Mesenchymal stem cell (in vitro differentiated cells and primary cell): ENCODE data around the gene DERA.
A peak's percentile ranks its signal among the peaks of the same experiment; 100 is the strongest.

Source experiments
- DNase-seq: peaks from one replicate; pipeline ENCODE4 v3.0.0-alpha.2; 2013
- H2AFZ ChIP-seq: one replicate; pipeline ENCODE4 v1.6.1; 2013; ENCODE audit warnings: low read depth, mild to moderate bottlenecking, control low read depth, inconsistent platforms, low read length, moderate library complexity
- H2AK5ac ChIP-seq: 2 replicates; pipeline ENCODE4 v1.6.1; 2013; ENCODE audit warnings: low read length, moderate library complexity, mild to moderate bottlenecking, inconsistent platforms; ENCODE audit not compliant: severe bottlenecking
- H2BK120ac ChIP-seq: one replicate; pipeline ENCODE4 v1.6.1; 2013; ENCODE audit warnings: low read depth, mild to moderate bottlenecking, inconsistent platforms, low read length, moderate library complexity
- H2BK12ac ChIP-seq, 2 experiments: one replicate each; pipeline ENCODE4 v1.6.1; 2013; ENCODE audit warnings: inconsistent platforms in 2 of 2, low read length in 2 of 2, mild to moderate bottlenecking in 2 of 2, moderate library complexity in 2 of 2, control low read depth in 1 of 2
- H2BK15ac ChIP-seq: one replicate; pipeline ENCODE4 v1.6.1; 2013; ENCODE audit warnings: mild to moderate bottlenecking, low read depth, inconsistent platforms; ENCODE audit not compliant: poor library complexity, severe bottlenecking
- H2BK5ac ChIP-seq: 2 replicates; pipeline ENCODE4 v1.6.1; 2013; ENCODE audit warnings: low read depth, mild to moderate bottlenecking, low read length, control low read depth, inconsistent platforms; ENCODE audit not compliant: poor library complexity, severe bottlenecking
- H3K14ac ChIP-seq, 2 experiments: one replicate each; pipeline ENCODE4 v1.6.1; 2013; ENCODE audit warnings: inconsistent platforms in 2 of 2, low read length in 2 of 2, control low read depth in 1 of 2, mild to moderate bottlenecking in 1 of 2, moderate library complexity in 1 of 2
- H3K18ac ChIP-seq, 2 experiments: one replicate each; pipeline ENCODE4 v1.6.1; 2013; ENCODE audit warnings: inconsistent platforms in 2 of 2, low read length in 2 of 2, control low read depth in 1 of 2, low read depth in 1 of 2, mild to moderate bottlenecking in 1 of 2
- H3K23ac ChIP-seq, 2 experiments: one replicate each; pipeline ENCODE4 v1.6.1; 2013; ENCODE audit warnings: inconsistent platforms in 2 of 2, low read length in 2 of 2, mild to moderate bottlenecking in 2 of 2, moderate library complexity in 2 of 2, control low read depth in 1 of 2
- H3K27ac ChIP-seq: 2 replicates; pipeline ENCODE4 v1.5.1; 2013; ENCODE audit warnings: mild to moderate bottlenecking, moderate library complexity, low read length, control low read depth, inconsistent platforms; ENCODE audit not compliant: poor library complexity, severe bottlenecking
- H3K27me3 ChIP-seq, 2 experiments: 2 replicates each; pipeline versions ENCODE4 v1.6.1 to v1.7.0; 2013; ENCODE audit warnings: low read length in 2 of 2, mild to moderate bottlenecking in 2 of 2, moderate library complexity in 2 of 2, control low read depth in 1 of 2, inconsistent platforms in 1 of 2; ENCODE audit not compliant: control insufficient read depth in 1 of 2, insufficient read depth in 1 of 2
- H3K36me3 ChIP-seq, 2 experiments: 2 replicates each; pipeline versions ENCODE4 v1.6.1 to v1.7.0; 2013; ENCODE audit warnings: low read length in 2 of 2, control low read depth in 1 of 2, inconsistent platforms in 1 of 2, low read depth in 1 of 2, mild to moderate bottlenecking in 1 of 2; ENCODE audit not compliant: insufficient read depth in 2 of 2, control insufficient read depth in 1 of 2
- H3K4ac ChIP-seq, 2 experiments: one replicate each; pipeline ENCODE4 v1.6.1; 2013; ENCODE audit warnings: inconsistent platforms in 2 of 2, low read length in 2 of 2, mild to moderate bottlenecking in 2 of 2, moderate library complexity in 2 of 2, control low read depth in 1 of 2, low read depth in 1 of 2
- H3K4me1 ChIP-seq: 2 replicates; pipeline ENCODE4 v1.6.1; 2013; ENCODE audit warnings: low read depth, low read length, control low read depth; ENCODE audit not compliant: control insufficient read depth, insufficient read depth
- H3K4me2 ChIP-seq: 2 replicates; pipeline ENCODE4 v1.6.1; 2013; ENCODE audit warnings: low read length, mild to moderate bottlenecking, inconsistent platforms; ENCODE audit not compliant: poor library complexity, severe bottlenecking
- H3K4me3 ChIP-seq, 2 experiments: 2 replicates each; pipeline versions ENCODE4 v1.5.1 to v1.7.0; 2013; ENCODE audit warnings: low read length in 2 of 2, mild to moderate bottlenecking in 2 of 2, control low read depth in 1 of 2, low read depth in 1 of 2; ENCODE audit not compliant: insufficient read depth in 1 of 2
- H3K79me1 ChIP-seq: replicated peaks from 2 replicates; pipeline ENCODE4 v1.6.1; 2013; ENCODE audit warnings: mild to moderate bottlenecking, control low read depth, low read length, inconsistent platforms; ENCODE audit not compliant: poor library complexity, severe bottlenecking
- H3K9ac ChIP-seq: 2 replicates; pipeline ENCODE4 v1.7.0; 2013; ENCODE audit warnings: mild to moderate bottlenecking, low read length, moderate library complexity
- H3K9me3 ChIP-seq: 2 replicates; pipeline ENCODE4 v1.7.0; 2013; ENCODE audit warnings: mild to moderate bottlenecking, low read length; ENCODE audit not compliant: control insufficient read depth
- H4K8ac ChIP-seq: one replicate; pipeline ENCODE4 v1.6.1; 2013; ENCODE audit warnings: inconsistent platforms, mild to moderate bottlenecking, low read length, moderate library complexity
- H4K91ac ChIP-seq: one replicate; pipeline ENCODE4 v1.6.1; 2013; ENCODE audit warnings: mild to moderate bottlenecking, low read length, inconsistent platforms
- WGBS: methylation state at CpG from one replicate; pipeline ENCODE4 v1.1.7; 2013; ENCODE audit warnings: mixed read lengths; 5-methylcytosine and 5-hydroxymethylcytosine counted together

DERA gene

DNA sequence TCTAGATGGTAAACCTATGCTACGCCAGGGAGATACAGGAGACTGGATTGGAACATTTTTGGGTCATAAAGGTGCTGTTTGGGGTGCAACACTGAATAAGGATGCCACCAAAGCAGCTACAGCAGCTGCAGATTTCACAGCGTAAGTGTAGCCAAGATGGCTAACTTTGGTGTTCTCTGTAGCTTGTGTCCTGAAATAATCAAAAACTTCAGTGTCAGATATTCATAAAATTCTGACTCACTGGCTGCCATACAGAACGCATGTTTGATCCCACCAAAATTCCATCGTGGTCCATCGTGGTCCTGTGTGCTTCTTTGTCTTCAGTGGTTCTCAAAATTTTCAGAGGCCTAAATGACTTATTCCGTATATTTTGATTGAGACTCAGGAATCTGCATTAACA is 27.6 kb upstream of the DERA start:
- Histone ChIP-seq H3K9me3 (no peaks in the 10 kb centered on the region), H4K8ac (no peak overlapping the region), H3K36me3 (peaks cover 3 to 26% of the 10 kb centered on the region in 2 experiments), H3K9ac (peak overlapping the region; percentile 99), H2BK120ac (no peak overlapping the region), H2BK12ac (no peak overlapping the region), H3K4ac (no peak overlapping the region), H2BK5ac (no peak overlapping the region), H3K14ac (no peak overlapping the region), H3K4me2 (peak overlapping the region; percentile 54), H2AFZ (no peak overlapping the region), H4K91ac (no peak overlapping the region), H2BK15ac (no peak overlapping the region), H3K18ac (no peak overlapping the region), H3K27me3 (no peaks in the 10 kb centered on the region), H3K79me1 (no peaks in the 10 kb centered on the region), H3K4me1 (peaks cover 4% of the 10 kb centered on the region), H3K23ac (no peak overlapping the region), H3K27ac (no peak overlapping the region), H2AK5ac (no peak overlapping the region), H3K4me3 (peak overlapping the region in 1 of 2 experiments; percentile 99)
- DNase-seq = peak; percentile 27
- WGBS = 44% methylated on average over 6 of the region's 6 CpGs

DNA sequence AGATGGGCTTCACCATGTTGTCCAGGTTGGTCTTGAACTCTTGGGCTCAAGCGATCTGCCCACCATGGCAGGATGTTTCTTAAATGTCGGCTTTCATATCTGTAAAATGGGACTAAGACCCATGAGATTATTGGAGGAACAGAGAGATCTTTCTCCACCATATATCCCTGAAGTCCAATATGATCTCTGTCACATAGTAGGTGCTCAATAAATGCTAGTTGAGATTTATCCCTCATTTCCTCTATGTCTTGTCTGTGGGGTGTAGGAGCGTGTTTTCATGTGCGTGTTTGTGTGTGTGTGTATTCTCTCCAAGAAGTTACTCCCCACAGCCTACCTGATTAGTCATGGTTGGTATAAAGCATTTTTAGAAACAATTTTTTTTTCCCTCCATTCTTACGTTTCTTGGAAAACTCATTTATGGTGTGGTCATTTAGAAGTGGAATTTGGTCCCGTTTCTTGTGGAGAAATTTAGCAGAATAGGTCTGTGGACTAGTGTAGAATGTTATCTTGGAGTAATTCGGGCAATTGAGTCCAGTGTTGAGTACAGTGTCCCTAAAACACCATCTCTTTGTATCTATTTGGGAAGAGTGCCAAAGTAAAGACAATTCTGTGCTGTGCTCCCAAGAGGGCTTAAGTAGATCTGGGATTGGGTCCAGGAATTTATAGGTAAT is 24.6 kb upstream of the DERA start:
- Histone ChIP-seq H3K4ac (no peak overlapping the region), H3K27me3 (no peaks in the 10 kb centered on the region), H2AFZ (no peak overlapping the region), H3K9ac (no peak overlapping the region), H2BK15ac (no peak overlapping the region), H3K4me2 (no peak overlapping the region), H2BK12ac (no peak overlapping the region), H4K8ac (no peak overlapping the region), H3K27ac (no peak overlapping the region), H3K14ac (no peak overlapping the region), H4K91ac (no peak overlapping the region), H3K18ac (no peak overlapping the region), H3K4me3 (peak overlapping the region in 1 of 2 experiments; percentile 17), H3K23ac (no peak overlapping the region), H3K4me1 (peaks cover 4% of the 10 kb centered on the region), H3K36me3 (peaks cover 4 to 43% of the 10 kb centered on the region in 2 experiments), H3K79me1 (no peaks in the 10 kb centered on the region), H3K9me3 (no peaks in the 10 kb centered on the region), H2BK5ac (no peak overlapping the region), H2AK5ac (no peak overlapping the region), H2BK120ac (no peak overlapping the region)
- WGBS = 96% methylated on average over 6 of the region's 7 CpGs
- no peak for DNase-seq

DNA sequence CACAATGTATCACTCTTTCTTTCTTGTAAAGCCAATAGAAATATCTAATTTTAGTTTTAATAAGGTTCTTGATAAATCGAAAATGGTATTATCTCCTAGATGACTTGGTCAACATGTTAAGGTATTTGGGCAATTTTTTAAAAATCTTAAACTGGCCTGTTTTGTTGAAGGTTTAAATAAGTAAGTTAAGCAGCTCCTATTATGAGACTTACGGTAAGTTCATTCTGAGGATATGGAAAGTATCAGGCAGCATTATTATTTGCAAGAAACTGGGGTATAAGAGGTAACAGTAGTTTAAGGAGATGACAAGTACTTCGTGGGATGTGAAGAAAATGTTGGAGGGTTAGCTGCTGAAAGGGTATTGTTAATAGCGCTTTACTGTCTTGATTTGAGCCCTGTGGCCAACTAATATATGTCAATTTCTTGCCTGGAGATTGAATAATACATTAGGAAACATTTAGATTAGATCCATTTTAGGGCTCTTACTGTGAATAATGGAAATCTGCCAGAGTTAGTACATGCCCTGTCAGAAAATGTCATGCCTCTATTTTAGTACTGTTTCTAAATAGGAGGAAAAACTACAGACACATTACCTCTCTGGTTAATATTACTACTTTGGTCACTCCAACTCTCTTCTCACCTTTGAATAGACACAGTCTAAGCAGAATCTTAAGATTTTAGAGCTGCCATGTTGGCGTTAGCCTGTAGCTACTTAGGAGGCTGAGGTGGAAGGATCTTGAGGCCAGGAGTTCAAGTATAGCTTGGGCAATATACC is 23.9 kb upstream of the DERA start:
- no peak overlapping the region for H3K9ac ChIP-seq

DNA sequence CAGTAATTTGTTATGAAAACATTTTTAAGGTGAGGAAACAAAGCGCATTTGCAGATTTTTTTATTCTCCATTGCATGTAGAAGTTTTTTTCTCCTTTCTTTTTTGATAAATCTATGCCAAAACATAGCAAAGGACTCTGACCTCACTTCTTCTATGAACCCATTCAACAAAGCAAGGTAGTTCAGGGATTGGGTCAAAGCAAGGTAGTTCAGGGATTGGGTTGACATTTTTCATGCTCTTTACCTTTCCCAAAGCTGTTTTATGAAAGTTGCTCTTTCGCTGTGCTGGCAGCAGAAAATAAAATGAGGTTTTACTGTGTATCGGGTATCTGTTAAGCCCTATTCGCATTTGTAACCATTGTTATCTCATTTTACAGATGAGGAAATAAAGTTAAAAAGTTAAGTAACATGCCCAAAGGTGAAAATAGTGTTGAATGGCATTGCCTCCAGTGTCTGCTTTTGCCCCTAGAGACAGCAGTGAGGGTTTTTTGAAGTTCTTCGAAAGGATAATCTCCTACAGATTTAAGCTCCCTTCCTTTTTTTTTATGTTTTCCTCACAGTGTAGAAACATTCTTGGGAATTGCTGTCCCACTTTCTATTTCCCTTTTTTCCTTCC is 18.4 kb upstream of the DERA start:
- WGBS = 93% methylated on average over 4 of the region's 5 CpGs
- Histone ChIP-seq H3K27ac (no peak overlapping the region), H3K36me3 (peaks cover 14 to 68% of the 10 kb centered on the region in 2 experiments), H3K18ac (no peak overlapping the region), H2BK15ac (no peak overlapping the region), H3K4me2 (no peak overlapping the region), H3K4ac (no peak overlapping the region), H4K91ac (no peak overlapping the region), H2BK5ac (no peak overlapping the region), H3K9ac (no peak overlapping the region), H3K27me3 (no peaks in the 10 kb centered on the region), H2BK120ac (no peak overlapping the region), H3K4me1 (no peaks in the 10 kb centered on the region), H3K9me3 (no peaks in the 10 kb centered on the region), H3K4me3 (no peak overlapping the region), H2AFZ (no peak overlapping the region), H3K79me1 (peaks cover 8% of the 10 kb centered on the region), H2AK5ac (no peak overlapping the region), H3K14ac (no peak overlapping the region), H4K8ac (no peak overlapping the region), H3K23ac (no peak overlapping the region), H2BK12ac (no peak overlapping the region)
- DNase-seq = no peak

More for the DNA sequence above, 23.9 kb upstream of the DERA start:
- Histone ChIP-seq H3K27me3 (no peaks in the 10 kb centered on the region), H3K4ac (no peak overlapping the region), H3K36me3 (peaks cover 7 to 50% of the 10 kb centered on the region in 2 experiments), H4K91ac (no peak overlapping the region), H3K14ac (no peak overlapping the region), H3K9me3 (no peaks in the 10 kb centered on the region), H2BK15ac (no peak overlapping the region), H2AFZ (no peak overlapping the region), H3K79me1 (no peaks in the 10 kb centered on the region), H3K27ac (no peak overlapping the region), H3K23ac (no peak overlapping the region), H3K4me1 (peaks cover 4% of the 10 kb centered on the region), H2AK5ac (no peak overlapping the region), H4K8ac (no peak overlapping the region), H3K4me3 (no peak overlapping the region), H3K18ac (no peak overlapping the region), H3K4me2 (no peak overlapping the region), H2BK5ac (no peak overlapping the region), H2BK12ac (no peak overlapping the region), H2BK120ac (no peak overlapping the region)
- no peak for DNase-seq
- WGBS = 90% methylated on average over 4 of the region's 5 CpGs
